ENCODE data around the gene PEX6.

GRCh38 chr6:42978839-42979522 is at the start of gene PEX6:
- TF ChIP-seq FOXA1 (IDR thresholded peaks at IDR 0.05): no peak
- TF ChIP-seq FOXA1 (CRISPR knock-in tag; IDR thresholded peaks at IDR 0.05): no peak
- TF ChIP-seq RCOR2 (CRISPR knock-in tag; IDR thresholded peaks at IDR 0.05): 0 out of 2 replicates have a peak, but pooled peaks have one; percentile 35
- peak; percentile 33; the same call in 1 of the 2 replicates for TF ChIP-seq CTCF (CRISPR knock-in tag; IDR thresholded peaks at IDR 0.05)
- TF ChIP-seq FOSL1 (CRISPR knock-in tag; IDR thresholded peaks at IDR 0.05; ENCODE audit: borderline replicate concordance): no peak
- no peak for TF ChIP-seq POLR2AphosphoS2 (IDR thresholded peaks at IDR 0.05; ENCODE audit: low read depth, low read length)
- no peak for TF ChIP-seq SRF (IDR thresholded peaks at IDR 0.05; ENCODE audit: low read depth, low read length)

Measured in HepG2 (cell line).